ENCODE data around the gene MAP7D3. TPM values are rescaled to one million over a fixed set of nuclear protein-coding genes. Genes with fewer than 3 reads are reported as not detected.

MAP7D3 gene
- total RNA-seq (2022; extraction: Qiagen RNA extraction): 10.1 to 14.5 TPM (median 12.9 TPM) in 5 replicates

GRCh38 chrX:136251041-136251991 is at the start of gene MAP7D3:
Gene MAP7D3 (minus strand): TSS chrX:136251400. CDS start chrX:136251358, 42 bp downstream.

GRCh38 chrX:136300721-136301120 is 49.5 kb upstream of the MAP7D3 start, which contains the start of gene ADGRG4:
Gene ADGRG4 (plus strand): TSS chrX:136300963. CDS start chrX:136308778, 7,815 bp downstream.

Other genes with a start within 250 kb of the MAP7D3 start
- gene FHL1, start 103.9 kb downstream of the MAP7D3 start, total RNA-seq (2022; extraction: Qiagen RNA extraction): 19.4 to 24.8 TPM (median 24.0 TPM) in 5 replicates
- not detected in 5 replicates for gene ADGRG4, start 49.6 kb upstream of the MAP7D3 start, total RNA-seq (2022; extraction: Qiagen RNA extraction)
- gene BRS3, start 236.5 kb upstream of the MAP7D3 start, total RNA-seq (2022; extraction: Qiagen RNA extraction): not detected in 5 replicates
- gene HTATSF1, start 246.2 kb upstream of the MAP7D3 start, total RNA-seq (2022; extraction: Qiagen RNA extraction): 45.5 to 73.7 TPM (median 56.2 TPM) in 5 replicates

All from A549 treated with CORT108297 at 1 μM for 4 hours (cell line).